A673 (cell line): Measurements from ENCODE around the gene MLH3.

Experiments used
- EZH2 ChIP-seq: fragments of 200-600 bp; sonication (generic); IDR thresholded peaks from 2 replicates; pipeline ENCODE4 v1.6.1; 2017; ENCODE audit warnings: borderline replicate concordance, low read depth, mild to moderate bottlenecking, mixed read lengths, antibody characterized with exemption, low read length; ENCODE audit not compliant: poor library complexity, severe bottlenecking
- TF ChIP-seq, protein P1 (sequence below): fragments of 300-800, 200-600 bp; sonication (generic); conservative IDR thresholded peaks from 2 replicates; pipeline ENCODE4 v1.5.1; 2017; ENCODE audit warnings: low read depth, mild to moderate bottlenecking, antibody characterized with exemption, low read length, moderate library complexity, mixed read lengths

DNA sequence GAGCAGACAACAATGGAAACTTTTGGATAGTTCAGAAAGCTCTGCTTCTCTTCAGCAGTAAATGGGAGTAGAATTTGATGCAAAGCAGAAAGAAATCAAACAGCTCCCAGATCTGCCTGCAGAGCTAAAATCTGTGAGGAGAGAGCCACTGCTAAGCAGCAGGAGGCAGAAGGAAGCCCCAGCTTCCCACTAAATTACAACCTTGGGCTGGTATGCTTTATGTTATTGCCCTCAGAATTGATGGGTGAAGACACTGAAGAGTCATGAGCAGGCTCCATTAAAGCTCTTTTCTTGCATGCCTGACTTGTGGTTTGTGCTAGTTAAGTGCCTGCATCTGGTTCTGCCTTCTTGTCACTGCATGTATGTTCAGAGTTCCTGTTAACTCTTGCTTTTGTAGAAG lies 26.5 kb upstream of the MLH3 start:
- TF ChIP-seq, protein P1, sequence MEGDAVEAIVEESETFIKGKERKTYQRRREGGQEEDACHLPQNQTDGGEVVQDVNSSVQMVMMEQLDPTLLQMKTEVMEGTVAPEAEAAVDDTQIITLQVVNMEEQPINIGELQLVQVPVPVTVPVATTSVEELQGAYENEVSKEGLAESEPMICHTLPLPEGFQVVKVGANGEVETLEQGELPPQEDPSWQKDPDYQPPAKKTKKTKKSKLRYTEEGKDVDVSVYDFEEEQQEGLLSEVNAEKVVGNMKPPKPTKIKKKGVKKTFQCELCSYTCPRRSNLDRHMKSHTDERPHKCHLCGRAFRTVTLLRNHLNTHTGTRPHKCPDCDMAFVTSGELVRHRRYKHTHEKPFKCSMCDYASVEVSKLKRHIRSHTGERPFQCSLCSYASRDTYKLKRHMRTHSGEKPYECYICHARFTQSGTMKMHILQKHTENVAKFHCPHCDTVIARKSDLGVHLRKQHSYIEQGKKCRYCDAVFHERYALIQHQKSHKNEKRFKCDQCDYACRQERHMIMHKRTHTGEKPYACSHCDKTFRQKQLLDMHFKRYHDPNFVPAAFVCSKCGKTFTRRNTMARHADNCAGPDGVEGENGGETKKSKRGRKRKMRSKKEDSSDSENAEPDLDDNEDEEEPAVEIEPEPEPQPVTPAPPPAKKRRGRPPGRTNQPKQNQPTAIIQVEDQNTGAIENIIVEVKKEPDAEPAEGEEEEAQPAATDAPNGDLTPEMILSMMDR: no peak
- TF ChIP-seq EZH2: no peak
